Esophagus muscularis mucosa (tissue), 4 donors: ENCODE results near the gene SIK3.

ENCODE experiments used
- EP300 ChIP-seq: sonication (generic); formaldehyde crosslinking; IDR thresholded peaks from one replicate; pipeline ENCODE4 v1.6.1; 2017; ENCODE audit warnings: antibody characterized with exemption
- POLR2AphosphoS5 ChIP-seq, 2 donors: sonication (generic); formaldehyde crosslinking; IDR thresholded peaks; one replicate each; pipeline ENCODE4 v1.6.1; 2017; ENCODE audit warnings: antibody characterized with exemption in 2 of 2
- TF ChIP-seq, protein P1 (sequence below), 3 experiments: fragments of 200-600 bp in 2 of 3; fragments of 450-650 bp in 1 of 3; sonication (generic) in 2 of 3; IDR thresholded peaks; one replicate each; pipeline ENCODE4 v1.5.1; 2017 to 2019; ENCODE audit warnings: antibody characterized with exemption in 3 of 3, mild to moderate bottlenecking in 2 of 3, moderate library complexity in 1 of 3

GRCh38 chr11:117081908-117082307, 16.3 kb downstream of the SIK3 start:
- TF ChIP-seq, protein P1, sequence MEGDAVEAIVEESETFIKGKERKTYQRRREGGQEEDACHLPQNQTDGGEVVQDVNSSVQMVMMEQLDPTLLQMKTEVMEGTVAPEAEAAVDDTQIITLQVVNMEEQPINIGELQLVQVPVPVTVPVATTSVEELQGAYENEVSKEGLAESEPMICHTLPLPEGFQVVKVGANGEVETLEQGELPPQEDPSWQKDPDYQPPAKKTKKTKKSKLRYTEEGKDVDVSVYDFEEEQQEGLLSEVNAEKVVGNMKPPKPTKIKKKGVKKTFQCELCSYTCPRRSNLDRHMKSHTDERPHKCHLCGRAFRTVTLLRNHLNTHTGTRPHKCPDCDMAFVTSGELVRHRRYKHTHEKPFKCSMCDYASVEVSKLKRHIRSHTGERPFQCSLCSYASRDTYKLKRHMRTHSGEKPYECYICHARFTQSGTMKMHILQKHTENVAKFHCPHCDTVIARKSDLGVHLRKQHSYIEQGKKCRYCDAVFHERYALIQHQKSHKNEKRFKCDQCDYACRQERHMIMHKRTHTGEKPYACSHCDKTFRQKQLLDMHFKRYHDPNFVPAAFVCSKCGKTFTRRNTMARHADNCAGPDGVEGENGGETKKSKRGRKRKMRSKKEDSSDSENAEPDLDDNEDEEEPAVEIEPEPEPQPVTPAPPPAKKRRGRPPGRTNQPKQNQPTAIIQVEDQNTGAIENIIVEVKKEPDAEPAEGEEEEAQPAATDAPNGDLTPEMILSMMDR (IDR thresholded peaks at IDR 0.05): no peak
- TF ChIP-seq POLR2AphosphoS5 (IDR thresholded peaks at IDR 0.05): no peak
- TF ChIP-seq EP300: no peak
